GM12878 (cell line): ENCODE measurements around the gene HORMAD2. TPM values are rescaled to one million over a fixed set of nuclear protein-coding genes. Genes with fewer than 3 reads are reported as not detected.

Experiments used
- ATF7 ChIP-seq: fragments of 450-650 bp; IDR thresholded peaks from 2 replicates; pipeline ENCODE4 v1.6.1; 2016; ENCODE audit warnings: low read depth, mild to moderate bottlenecking
- BMI1 ChIP-seq: fragments of 450-650 bp; IDR thresholded peaks from 2 replicates; pipeline ENCODE4 v1.6.1; 2016; ENCODE audit warnings: mild to moderate bottlenecking, moderate library complexity, borderline replicate concordance
- DPF2 ChIP-seq: fragments of 450-650 bp; IDR thresholded peaks from 2 replicates; pipeline ENCODE4 v1.6.1; 2017; ENCODE audit warnings: mild to moderate bottlenecking
- IKZF1 ChIP-seq: fragments of 450-650 bp; conservative IDR thresholded peaks from 2 replicates; pipeline ENCODE4 v1.6.1; 2017; ENCODE audit warnings: antibody characterized with exemption, mild to moderate bottlenecking
- NFYA ChIP-seq: IDR thresholded peaks from 2 replicates; pipeline ENCODE4 v1.6.1; 2011; ENCODE audit warnings: low read depth, mild to moderate bottlenecking, low read length, improper control_type of control experiment, borderline replicate concordance
- NFYB ChIP-seq: IDR thresholded peaks from 2 replicates; pipeline ENCODE4 v1.6.1; 2011; ENCODE audit warnings: low read depth, mild to moderate bottlenecking, low read length, improper control_type of control experiment, moderate library complexity; ENCODE audit not compliant: insufficient read depth
- NRF1 ChIP-seq: conservative IDR thresholded peaks from 2 replicates; pipeline ENCODE4 v1.6.1; 2011; ENCODE audit warnings: mild to moderate bottlenecking, low read depth, low read length, improper control_type of control experiment
- POLR2A ChIP-seq: IDR thresholded peaks from 2 replicates; pipeline ENCODE4 v1.6.1; 2011; ENCODE audit warnings: low read depth, mild to moderate bottlenecking, low read length
- POLR2AphosphoS2 ChIP-seq: IDR thresholded peaks from 2 replicates; pipeline ENCODE4 v1.6.1; 2011; ENCODE audit warnings: low read depth, mild to moderate bottlenecking, low read length, improper control_type of control experiment, moderate library complexity
- RAD21 ChIP-seq: IDR thresholded peaks from 2 replicates; pipeline ENCODE4 v1.6.1; 2011; ENCODE audit warnings: mild to moderate bottlenecking, low read depth, low read length, moderate library complexity; ENCODE audit not compliant: insufficient read depth
- SMC3 ChIP-seq: IDR thresholded peaks from 2 replicates; pipeline ENCODE4 v1.6.1; 2011; ENCODE audit warnings: low read length, improper control_type of control experiment, borderline replicate concordance
- STAT1 ChIP-seq: fragments of 450-650 bp; conservative IDR thresholded peaks from 2 replicates; pipeline ENCODE4 v1.6.1; 2014; ENCODE audit warnings: antibody characterized with exemption, mild to moderate bottlenecking
- STAT3 ChIP-seq: IDR thresholded peaks from 2 replicates; pipeline ENCODE4 v1.6.1; 2011; ENCODE audit warnings: low read depth, low read length, improper control_type of control experiment
- TAF1 ChIP-seq: IDR thresholded peaks from 2 replicates; pipeline ENCODE4 v1.6.1; 2011; ENCODE audit warnings: mild to moderate bottlenecking, low read depth, low read length, borderline replicate concordance
- ZNF24 ChIP-seq: fragments of 450-650 bp; IDR thresholded peaks from 2 replicates; pipeline ENCODE4 v1.6.1; 2017; ENCODE audit warnings: antibody characterized with exemption, mild to moderate bottlenecking
- ZNF274 ChIP-seq: IDR thresholded peaks from one replicate; pipeline ENCODE4 v1.8.0; 2011; ENCODE audit not compliant: insufficient read length, insufficient read depth
- ZNF622 ChIP-seq: fragments of 450-650 bp; IDR thresholded peaks from 2 replicates; pipeline ENCODE4 v1.6.1; 2017; ENCODE audit warnings: mild to moderate bottlenecking, inconsistent platforms
- polyA plus RNA-seq, 11 experiments: library from polyadenylated mRNA; depleted of rRNA in 4 of 11; unstranded in 6 of 11; stranded (reverse) in 5 of 11; fragments of >200 nt; fragmentation: Nextera tagmentation in 4 of 11; fragmentation: Illumina TruSeq in 1 of 11; extraction: Ambion mirVana in 4 of 11; extraction: Trizol in 1 of 11; gene quantifications; 1 replicate in 1 of 11; 2 replicates in 10 of 11; pipeline versions ENCODE4 v1.2.1 to v1.2.3, GENCODE V29; 2011 to 2016; ENCODE audit warnings: inconsistent platforms in 2 of 11, missing spikeins in 2 of 11, low read depth in 1 of 11
- total RNA-seq, 4 experiments: library from RNA; depleted of rRNA in 3 of 4; stranded (reverse); fragments of >200 nt in 3 of 4; fragmentation: Illumina TruSeq in 1 of 4; extraction: Trizol in 1 of 4; gene quantifications; 2 replicates each; pipeline versions ENCODE4 v1.2.1 to v1.2.3, GENCODE V29; 2013 to 2021
- TF ChIP-seq, protein P1 (sequence below): fragments of 450-650 bp; IDR thresholded peaks from 2 replicates; pipeline ENCODE4 v1.6.1; 2017; ENCODE audit warnings: mild to moderate bottlenecking, moderate library complexity
- TF ChIP-seq, protein P2 (sequence below): IDR thresholded peaks from 2 replicates; pipeline ENCODE4 v1.6.1; 2012; ENCODE audit warnings: low read length, inconsistent platforms
- TF ChIP-seq, protein P3 (sequence below): IDR thresholded peaks from 2 replicates; pipeline ENCODE4 v1.6.1; 2011; ENCODE audit warnings: low read depth, low read length, improper control_type of control experiment, borderline replicate concordance
- TF ChIP-seq, protein P4 (sequence below): fragments of 450-650 bp; formaldehyde crosslinking; IDR thresholded peaks from 2 replicates; pipeline ENCODE4 v1.5.0; 2022; ENCODE audit warnings: mild to moderate bottlenecking, missing genetic modification characterization

Gene HORMAD2
- total and polyA plus RNA-seq, 10 of the 15 experiments (the other 5 are each of a cell fraction or from before 2014, with no cell fraction given), result 0.07 to 0.13 TPM; not detected in 8

DNA sequence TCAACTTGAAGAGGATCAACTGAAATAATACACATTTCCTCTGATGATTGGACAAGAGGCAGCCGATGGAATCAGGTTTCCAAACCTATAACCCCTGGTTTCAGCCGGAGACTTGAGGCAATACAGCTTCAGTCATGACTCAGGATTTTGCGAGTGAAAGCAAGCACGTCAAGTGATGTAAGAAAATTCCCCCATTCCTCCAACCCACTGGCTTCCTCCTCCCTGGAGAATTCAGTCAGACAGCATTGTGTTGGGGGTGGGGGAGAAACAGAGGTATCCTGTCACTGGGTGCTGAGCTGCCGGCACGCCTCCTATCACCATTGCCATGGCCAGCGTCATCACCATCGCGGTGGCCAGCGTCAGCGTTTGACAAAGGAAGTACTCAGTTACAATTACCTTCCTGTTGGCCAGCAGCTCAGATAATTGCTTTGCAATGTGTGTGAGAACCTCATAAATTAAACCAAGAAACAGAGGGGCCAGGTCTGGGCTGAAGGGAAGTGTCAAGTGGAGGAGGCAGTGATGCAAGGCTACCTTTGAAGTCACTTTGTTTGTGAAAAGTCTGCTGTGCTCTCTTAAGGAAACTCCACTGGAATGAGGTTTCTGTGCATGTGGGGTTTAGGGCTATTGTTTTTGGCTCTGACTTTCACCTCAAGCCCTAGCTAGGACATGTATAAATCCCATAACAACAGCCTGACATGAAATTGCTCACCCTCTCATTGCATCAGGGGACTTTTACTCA is 116.0 kb downstream of the HORMAD2 start (continued):
- TF ChIP-seq, protein P1, sequence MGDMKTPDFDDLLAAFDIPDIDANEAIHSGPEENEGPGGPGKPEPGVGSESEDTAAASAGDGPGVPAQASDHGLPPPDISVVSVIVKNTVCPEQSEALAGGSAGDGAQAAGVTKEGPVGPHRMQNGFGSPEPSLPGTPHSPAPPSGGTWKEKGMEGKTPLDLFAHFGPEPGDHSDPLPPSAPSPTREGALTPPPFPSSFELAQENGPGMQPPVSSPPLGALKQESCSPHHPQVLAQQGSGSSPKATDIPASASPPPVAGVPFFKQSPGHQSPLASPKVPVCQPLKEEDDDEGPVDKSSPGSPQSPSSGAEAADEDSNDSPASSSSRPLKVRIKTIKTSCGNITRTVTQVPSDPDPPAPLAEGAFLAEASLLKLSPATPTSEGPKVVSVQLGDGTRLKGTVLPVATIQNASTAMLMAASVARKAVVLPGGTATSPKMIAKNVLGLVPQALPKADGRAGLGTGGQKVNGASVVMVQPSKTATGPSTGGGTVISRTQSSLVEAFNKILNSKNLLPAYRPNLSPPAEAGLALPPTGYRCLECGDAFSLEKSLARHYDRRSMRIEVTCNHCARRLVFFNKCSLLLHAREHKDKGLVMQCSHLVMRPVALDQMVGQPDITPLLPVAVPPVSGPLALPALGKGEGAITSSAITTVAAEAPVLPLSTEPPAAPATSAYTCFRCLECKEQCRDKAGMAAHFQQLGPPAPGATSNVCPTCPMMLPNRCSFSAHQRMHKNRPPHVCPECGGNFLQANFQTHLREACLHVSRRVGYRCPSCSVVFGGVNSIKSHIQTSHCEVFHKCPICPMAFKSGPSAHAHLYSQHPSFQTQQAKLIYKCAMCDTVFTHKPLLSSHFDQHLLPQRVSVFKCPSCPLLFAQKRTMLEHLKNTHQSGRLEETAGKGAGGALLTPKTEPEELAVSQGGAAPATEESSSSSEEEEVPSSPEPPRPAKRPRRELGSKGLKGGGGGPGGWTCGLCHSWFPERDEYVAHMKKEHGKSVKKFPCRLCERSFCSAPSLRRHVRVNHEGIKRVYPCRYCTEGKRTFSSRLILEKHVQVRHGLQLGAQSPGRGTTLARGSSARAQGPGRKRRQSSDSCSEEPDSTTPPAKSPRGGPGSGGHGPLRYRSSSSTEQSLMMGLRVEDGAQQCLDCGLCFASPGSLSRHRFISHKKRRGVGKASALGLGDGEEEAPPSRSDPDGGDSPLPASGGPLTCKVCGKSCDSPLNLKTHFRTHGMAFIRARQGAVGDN, result no peak
- TF ChIP-seq NFYB (no peak), NRF1 (no peak), ZNF274 (no peak), ATF7 (peak; percentile 84), STAT1 (no peak), TAF1 (0 out of 2 replicates have a peak, but pooled peaks have one; percentile 27), DPF2 (peak; percentile 39; the same call in 1 of the 2 replicates), POLR2A (no peak), RAD21 (no peak), STAT3 (0 out of 2 replicates have a peak, but pooled peaks have one; percentile 17), POLR2AphosphoS2 (no peak), ZNF24 (no peak), SMC3 (no peak), ZNF622 (no peak), IKZF1 (peak; percentile 87), NFYA (no peak), BMI1 (no peak)
- TF ChIP-seq, protein P2, sequence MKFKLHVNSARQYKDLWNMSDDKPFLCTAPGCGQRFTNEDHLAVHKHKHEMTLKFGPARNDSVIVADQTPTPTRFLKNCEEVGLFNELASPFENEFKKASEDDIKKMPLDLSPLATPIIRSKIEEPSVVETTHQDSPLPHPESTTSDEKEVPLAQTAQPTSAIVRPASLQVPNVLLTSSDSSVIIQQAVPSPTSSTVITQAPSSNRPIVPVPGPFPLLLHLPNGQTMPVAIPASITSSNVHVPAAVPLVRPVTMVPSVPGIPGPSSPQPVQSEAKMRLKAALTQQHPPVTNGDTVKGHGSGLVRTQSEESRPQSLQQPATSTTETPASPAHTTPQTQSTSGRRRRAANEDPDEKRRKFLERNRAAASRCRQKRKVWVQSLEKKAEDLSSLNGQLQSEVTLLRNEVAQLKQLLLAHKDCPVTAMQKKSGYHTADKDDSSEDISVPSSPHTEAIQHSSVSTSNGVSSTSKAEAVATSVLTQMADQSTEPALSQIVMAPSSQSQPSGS, result peak; percentile 77
- TF ChIP-seq, protein P3, sequence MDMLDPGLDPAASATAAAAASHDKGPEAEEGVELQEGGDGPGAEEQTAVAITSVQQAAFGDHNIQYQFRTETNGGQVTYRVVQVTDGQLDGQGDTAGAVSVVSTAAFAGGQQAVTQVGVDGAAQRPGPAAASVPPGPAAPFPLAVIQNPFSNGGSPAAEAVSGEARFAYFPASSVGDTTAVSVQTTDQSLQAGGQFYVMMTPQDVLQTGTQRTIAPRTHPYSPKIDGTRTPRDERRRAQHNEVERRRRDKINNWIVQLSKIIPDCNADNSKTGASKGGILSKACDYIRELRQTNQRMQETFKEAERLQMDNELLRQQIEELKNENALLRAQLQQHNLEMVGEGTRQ, result no peak
- TF ChIP-seq, protein P4, sequence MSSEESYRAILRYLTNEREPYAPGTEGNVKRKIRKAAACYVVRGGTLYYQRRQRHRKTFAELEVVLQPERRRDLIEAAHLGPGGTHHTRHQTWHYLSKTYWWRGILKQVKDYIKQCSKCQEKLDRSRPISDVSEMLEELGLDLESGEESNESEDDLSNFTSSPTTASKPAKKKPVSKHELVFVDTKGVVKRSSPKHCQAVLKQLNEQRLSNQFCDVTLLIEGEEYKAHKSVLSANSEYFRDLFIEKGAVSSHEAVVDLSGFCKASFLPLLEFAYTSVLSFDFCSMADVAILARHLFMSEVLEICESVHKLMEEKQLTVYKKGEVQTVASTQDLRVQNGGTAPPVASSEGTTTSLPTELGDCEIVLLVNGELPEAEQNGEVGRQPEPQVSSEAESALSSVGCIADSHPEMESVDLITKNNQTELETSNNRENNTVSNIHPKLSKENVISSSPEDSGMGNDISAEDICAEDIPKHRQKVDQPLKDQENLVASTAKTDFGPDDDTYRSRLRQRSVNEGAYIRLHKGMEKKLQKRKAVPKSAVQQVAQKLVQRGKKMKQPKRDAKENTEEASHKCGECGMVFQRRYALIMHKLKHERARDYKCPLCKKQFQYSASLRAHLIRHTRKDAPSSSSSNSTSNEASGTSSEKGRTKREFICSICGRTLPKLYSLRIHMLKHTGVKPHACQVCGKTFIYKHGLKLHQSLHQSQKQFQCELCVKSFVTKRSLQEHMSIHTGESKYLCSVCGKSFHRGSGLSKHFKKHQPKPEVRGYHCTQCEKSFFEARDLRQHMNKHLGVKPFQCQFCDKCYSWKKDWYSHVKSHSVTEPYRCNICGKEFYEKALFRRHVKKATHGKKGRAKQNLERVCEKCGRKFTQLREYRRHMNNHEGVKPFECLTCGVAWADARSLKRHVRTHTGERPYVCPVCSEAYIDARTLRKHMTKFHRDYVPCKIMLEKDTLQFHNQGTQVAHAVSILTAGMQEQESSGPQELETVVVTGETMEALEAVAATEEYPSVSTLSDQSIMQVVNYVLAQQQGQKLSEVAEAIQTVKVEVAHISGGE (CRISPR knock-in tag), result no peak
